NT2/D1 (cell line): ENCODE measurements around the gene ADAMTS16.

Source experiments
- DNase-seq: peaks from one replicate; pipeline ENCODE4 v3.0.0-alpha.2; 2011; ENCODE audit warnings: low read depth, low spot score
- H3K27me3 ChIP-seq: 2 replicates; pipeline ENCODE4 v1.6.0; 2011; ENCODE audit warnings: mild to moderate bottlenecking; ENCODE audit not compliant: insufficient read length, insufficient read depth
- H3K36me3 ChIP-seq: 2 replicates; pipeline ENCODE4 v1.6.1; 2011; ENCODE audit warnings: mild to moderate bottlenecking, low read length, mixed read lengths; ENCODE audit not compliant: insufficient read depth, insufficient read length
- H3K4me1 ChIP-seq: 2 replicates; pipeline ENCODE4 v1.5.1; 2011; ENCODE audit not compliant: insufficient read depth, insufficient read length
- H3K4me3 ChIP-seq: 2 replicates; pipeline ENCODE4 v1.5.1; 2011; ENCODE audit warnings: low read depth; ENCODE audit not compliant: insufficient read length
- H3K9ac ChIP-seq: 2 replicates; pipeline ENCODE4 v1.6.0; 2011; ENCODE audit warnings: low read depth; ENCODE audit not compliant: insufficient read length
- H3K9me3 ChIP-seq: 2 replicates; pipeline ENCODE4 v1.5.1; 2011; ENCODE audit warnings: mild to moderate bottlenecking, low read length; ENCODE audit not compliant: insufficient read depth
- SUZ12 ChIP-seq: IDR thresholded peaks from 2 replicates; pipeline ENCODE4 v1.6.1; 2011; ENCODE audit not compliant: insufficient read length, insufficient read depth; ENCODE audit errors: extremely low read depth
- YY1 ChIP-seq: IDR thresholded peaks from 2 replicates; pipeline ENCODE4 v1.6.1; 2011; ENCODE audit not compliant: insufficient read length, insufficient read depth
- ZNF274 ChIP-seq: IDR thresholded peaks from 2 replicates; pipeline ENCODE4 v1.6.1; 2011; ENCODE audit warnings: mild to moderate bottlenecking, low read depth, low read length

The ADAMTS16 gene

DNA sequence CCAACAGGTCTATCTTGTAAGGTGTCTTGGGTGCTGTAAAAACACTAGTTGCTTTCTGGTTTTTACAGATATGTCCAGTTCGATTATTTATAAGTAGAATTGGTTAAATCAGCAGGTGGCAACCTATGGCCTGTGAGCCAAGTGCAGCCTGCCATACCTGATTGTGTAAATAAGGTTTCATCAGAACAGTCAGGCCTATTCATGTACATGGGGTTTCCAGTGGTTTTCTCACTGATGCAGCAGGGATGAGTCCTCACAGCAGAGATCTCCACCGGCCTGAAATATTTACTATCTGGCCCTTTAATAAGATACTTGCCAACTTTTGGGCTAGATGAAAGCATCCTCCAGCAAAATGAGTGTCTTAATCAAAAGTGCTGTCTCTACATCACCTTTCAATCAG lies 149.4 kb downstream of the ADAMTS16 start:
- no peaks in the 10 kb centered on the region for H3K27me3 ChIP-seq
- H3K4me3 ChIP-seq: no peak overlapping the region
- no peak overlapping the region for H3K9ac ChIP-seq
- TF ChIP-seq ZNF274 (no peak), SUZ12 (no peak), YY1 (no peak)
- no peaks in the 10 kb centered on the region for H3K9me3 ChIP-seq
- no peaks in the 10 kb centered on the region for H3K4me1 ChIP-seq
- no peak for DNase-seq
- no peaks in the 10 kb centered on the region for H3K36me3 ChIP-seq

DNA sequence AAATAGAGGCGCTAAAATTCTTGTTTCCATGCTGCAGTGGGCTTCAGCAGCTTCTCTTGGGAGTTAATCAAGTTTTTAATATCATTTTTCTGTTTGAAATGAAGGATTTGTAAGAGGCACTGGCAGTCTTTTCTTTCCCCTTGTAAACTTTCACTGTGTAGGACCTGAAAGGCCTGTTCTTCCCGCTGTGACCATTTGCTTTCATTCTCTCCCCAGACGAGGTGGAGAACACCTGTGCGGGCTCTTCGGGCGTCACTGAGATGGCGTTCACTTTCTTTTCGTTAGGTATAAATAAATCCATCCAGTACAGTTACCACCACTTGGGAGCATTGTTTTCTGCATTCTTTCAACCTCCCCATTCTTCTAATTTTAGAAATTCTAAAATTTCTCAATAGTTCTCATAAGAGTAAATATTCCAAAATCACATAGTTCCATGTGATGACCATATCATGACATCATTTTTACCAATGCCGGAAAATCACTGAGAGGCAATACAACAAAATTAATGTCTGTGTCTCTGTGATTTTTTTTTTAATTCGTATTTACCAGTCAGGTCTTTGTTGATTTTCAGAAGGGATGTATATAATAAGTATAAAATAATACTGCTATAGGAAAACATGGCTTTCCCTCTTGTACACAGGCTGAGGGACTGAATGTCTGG lies 150.7 kb downstream of the ADAMTS16 start:
- Histone ChIP-seq H3K4me1 (no peaks in the 10 kb centered on the region), H3K36me3 (no peaks in the 10 kb centered on the region), H3K4me3 (no peak overlapping the region), H3K9ac (no peak overlapping the region), H3K27me3 (no peaks in the 10 kb centered on the region), H3K9me3 (no peaks in the 10 kb centered on the region)
- no peak for DNase-seq
- TF ChIP-seq YY1: no peak
- no peak for TF ChIP-seq SUZ12
- no peak for TF ChIP-seq ZNF274

DNA sequence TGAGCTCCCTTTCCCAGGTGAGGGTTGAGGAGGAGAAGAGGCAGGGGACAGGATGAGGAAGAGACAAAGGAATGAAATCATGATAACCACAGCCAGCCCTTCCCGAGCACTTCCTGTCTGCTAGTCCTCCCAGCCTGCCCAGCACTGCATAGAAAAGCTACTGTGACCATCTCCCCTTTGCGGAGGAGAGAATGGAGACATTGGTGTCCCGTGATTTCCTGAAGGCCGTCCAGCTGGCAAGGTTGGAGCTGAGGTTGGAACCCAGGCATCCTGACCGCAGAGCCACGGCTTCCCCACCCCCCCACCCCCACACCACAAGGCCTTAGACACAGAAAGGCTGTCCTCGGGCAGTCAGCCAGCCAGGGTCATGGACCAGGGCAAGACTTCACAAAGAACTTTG lies 151.2 kb downstream of the ADAMTS16 start:
- H3K9ac ChIP-seq: no peak overlapping the region
- H3K9me3 ChIP-seq: no peaks in the 10 kb centered on the region
- H3K4me3 ChIP-seq: no peak overlapping the region
- no peaks in the 10 kb centered on the region for H3K4me1 ChIP-seq
- no peak for TF ChIP-seq YY1
- DNase-seq: no peak
- H3K27me3 ChIP-seq: no peaks in the 10 kb centered on the region
- H3K36me3 ChIP-seq: no peaks in the 10 kb centered on the region

DNA sequence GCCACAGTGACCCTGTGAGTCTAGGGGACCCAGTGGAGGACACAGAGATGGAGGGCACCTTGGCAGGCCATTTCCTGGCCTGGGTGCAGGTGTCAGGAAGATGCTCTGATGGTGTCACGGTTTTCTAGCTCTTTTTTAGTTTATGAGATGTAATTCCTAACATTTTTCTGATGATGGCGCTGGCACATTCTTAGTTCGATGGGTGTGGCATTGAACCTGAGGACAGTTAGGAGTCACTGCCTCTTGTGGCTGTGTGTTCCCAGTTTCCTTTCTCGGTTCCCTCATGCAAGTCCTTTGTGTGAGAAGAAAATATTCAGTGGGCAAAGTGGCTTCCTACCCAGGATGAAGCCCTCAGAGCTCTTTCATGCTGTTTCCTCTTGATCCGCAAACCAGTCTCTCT lies 152.9 kb downstream of the ADAMTS16 start:
- no peaks in the 10 kb centered on the region for H3K4me1 ChIP-seq
- no peak overlapping the region for H3K9ac ChIP-seq
- no peak overlapping the region for H3K4me3 ChIP-seq
- no peaks in the 10 kb centered on the region for H3K36me3 ChIP-seq
- no peaks in the 10 kb centered on the region for H3K9me3 ChIP-seq
- H3K27me3 ChIP-seq: no peaks in the 10 kb centered on the region
- DNase-seq: peak; percentile 22
- TF ChIP-seq YY1 (no peak), ZNF274 (no peak), SUZ12 (no peak)

DNA sequence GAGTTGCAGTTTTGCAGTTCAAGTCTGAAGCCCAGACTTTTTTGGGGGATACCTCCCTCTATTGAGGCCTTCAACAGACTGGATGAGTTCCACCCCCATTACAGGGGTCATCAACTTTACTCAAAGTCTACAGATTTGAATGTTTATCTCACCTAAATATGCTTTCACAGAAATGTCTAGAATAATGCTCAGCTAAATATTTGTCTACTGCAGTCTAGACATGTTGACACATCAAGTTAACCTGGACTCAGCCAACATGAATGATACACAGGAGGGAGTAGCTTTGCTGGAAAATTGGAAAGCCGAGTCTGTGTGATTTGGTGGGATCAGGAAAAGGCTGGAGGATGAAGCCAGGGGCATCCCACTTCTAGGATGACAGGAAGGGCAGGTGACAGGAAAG lies 154.3 kb downstream of the ADAMTS16 start:
- TF ChIP-seq SUZ12 (no peak), YY1 (no peak), ZNF274 (no peak)
- no peak overlapping the region for H3K4me3 ChIP-seq
- H3K9ac ChIP-seq: no peak overlapping the region
- no peaks in the 10 kb centered on the region for H3K36me3 ChIP-seq
- H3K27me3 ChIP-seq: no peaks in the 10 kb centered on the region
- no peaks in the 10 kb centered on the region for H3K4me1 ChIP-seq
- no peak for DNase-seq
- H3K9me3 ChIP-seq: no peaks in the 10 kb centered on the region

DNA sequence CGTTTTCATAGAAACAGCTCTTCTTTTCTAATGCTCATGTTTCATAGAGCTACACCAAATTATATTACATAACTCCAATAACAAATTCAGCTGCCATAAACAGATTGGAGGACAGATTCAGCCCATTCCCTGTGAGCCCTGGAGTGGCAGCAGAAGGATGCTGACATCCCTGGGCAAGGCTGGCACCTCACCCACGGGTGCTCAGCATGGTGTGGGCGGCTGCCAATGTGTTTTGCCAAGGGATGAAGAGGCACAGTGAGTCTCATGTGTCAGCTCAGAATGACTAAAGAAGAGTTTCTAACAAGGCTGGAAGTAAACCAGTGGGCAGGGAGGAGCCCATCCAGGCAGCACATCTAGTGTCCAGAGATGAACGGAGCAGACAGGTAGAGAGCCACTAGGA lies 155.2 kb downstream of the ADAMTS16 start:
- Histone ChIP-seq H3K4me3 (no peak overlapping the region), H3K9ac (no peak overlapping the region), H3K4me1 (no peaks in the 10 kb centered on the region), H3K36me3 (no peaks in the 10 kb centered on the region), H3K27me3 (no peaks in the 10 kb centered on the region), H3K9me3 (no peaks in the 10 kb centered on the region)
- no peak for DNase-seq
- TF ChIP-seq SUZ12 (no peak), ZNF274 (no peak), YY1 (no peak)

GRCh38 chr5:5296051-5296450 lies 155.9 kb downstream of the ADAMTS16 start:
- 0 out of 2 replicates have a peak, but pooled peaks cover 1% of the 10 kb centered on the region for H3K9me3 ChIP-seq
- no peaks in the 10 kb centered on the region for H3K4me1 ChIP-seq
- DNase-seq: no peak
- no peak overlapping the region for H3K9ac ChIP-seq
- H3K36me3 ChIP-seq: no peaks in the 10 kb centered on the region
- no peaks in the 10 kb centered on the region for H3K27me3 ChIP-seq
- H3K4me3 ChIP-seq: no peak overlapping the region
- TF ChIP-seq SUZ12: no peak
- no peak for TF ChIP-seq ZNF274
- no peak for TF ChIP-seq YY1
